ENCODE results near the gene AQP5. TPM values are rescaled to one million over a fixed set of nuclear protein-coding genes. Genes with fewer than 3 reads are reported as not detected.

Gene AQP5
- total RNA-seq, 2 experiments from 2014 or later, result not detected

- ChIA-PET POLR2A (no interaction called here), CTCF (interaction anchor here (0.6 to 2.7 kb wide), 20 partner anchors 9 to 388 kb away, joined by 3 to 35 read pairs (median 3); partner anchors contain the start of gene AQP5)
Measured at GRCh38 chr12:49946086-49946485, 15.6 kb upstream of the AQP5 start.

GRCh38 chr12:49946497-49946896 is 15.2 kb upstream of the AQP5 start:
- ChIA-PET POLR2A (no interaction called here), CTCF (interaction anchor here (0.6 to 2.7 kb wide), 13 partner anchors 9 to 304 kb away, joined by 3 to 35 read pairs (median 7); no protein-coding TSS in a partner anchor)

GRCh38 chr12:49947593-49948226 is 14.0 kb upstream of the AQP5 start:
- POLR2A ChIA-PET, result no interaction called here
- CTCF ChIA-PET, result interaction anchor here (2.7 kb wide), 1 partner anchor 19 kb away, joined by 35 read pairs; no protein-coding TSS in a partner anchor

GRCh38 chr12:49948866-49949845 is 12.5 kb upstream of the AQP5 start:
- ChIA-PET POLR2A (no interaction called here), CTCF (interaction anchor here (0.8 to 1.9 kb wide), 3 partner anchors 14 to 20 kb away, joined by 3 to 11 read pairs (median 3); no protein-coding TSS in a partner anchor)

- POLR2A ChIA-PET, result no interaction called here
Measured at GRCh38 chr12:49949866-49950265, 11.8 kb upstream of the AQP5 start.

DNA sequence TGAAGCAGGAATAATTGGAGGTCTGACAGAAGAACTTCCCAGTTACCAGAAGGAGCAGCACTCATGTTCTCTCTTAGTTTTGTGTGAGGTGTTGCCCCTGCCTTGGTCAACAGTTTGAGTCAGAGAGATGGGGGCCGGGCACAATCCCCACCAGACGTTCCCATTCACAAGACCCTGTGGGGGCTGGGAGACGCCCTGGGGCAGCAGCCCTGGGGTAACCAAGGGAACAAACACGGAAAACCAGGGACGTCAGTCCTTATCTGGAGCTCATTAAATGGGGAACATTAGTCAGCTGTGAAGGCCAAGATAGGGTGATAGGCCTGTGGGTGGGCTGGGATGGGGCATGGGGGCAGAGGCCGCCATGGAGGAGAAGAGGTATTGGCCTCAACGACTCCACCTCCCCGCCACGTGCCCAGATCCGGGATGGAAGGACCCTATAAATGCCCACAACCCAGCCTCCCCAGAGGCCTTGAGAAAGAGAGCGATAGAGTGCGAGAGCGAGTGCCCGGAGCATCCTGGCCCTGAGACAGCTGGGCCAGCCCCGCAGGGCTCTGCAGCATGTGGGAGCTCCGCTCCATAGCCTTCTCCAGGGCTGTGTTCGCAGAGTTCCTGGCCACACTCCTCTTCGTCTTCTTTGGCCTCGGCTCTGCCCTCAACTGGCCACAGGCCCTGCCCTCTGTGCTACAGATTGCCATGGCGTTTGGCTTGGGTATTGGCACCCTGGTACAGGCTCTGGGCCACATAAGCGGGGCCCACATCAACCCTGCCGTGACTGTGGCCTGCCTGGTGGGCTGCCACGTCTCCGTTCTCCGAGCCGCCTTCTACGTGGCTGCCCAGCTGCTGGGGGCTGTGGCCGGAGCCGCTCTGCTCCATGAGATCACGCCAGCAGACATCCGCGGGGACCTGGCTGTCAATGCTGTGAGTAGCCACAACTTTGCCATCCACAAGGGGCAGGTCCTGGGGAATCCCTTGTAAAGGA is 11.1 kb upstream of the AQP5 start, which contains the start of gene AQP2:
Gene AQP2 (plus strand): TSS at position 465 of the 979 bp plus-strand sequence. CDS start 94 bp downstream, at position 559.
- CTCF ChIA-PET, result interaction anchor here (1.2 to 1.9 kb wide), 2 partner anchors 12 to 17 kb away, joined by 3 to 11 read pairs; no protein-coding TSS in a partner anchor
- POLR2A ChIA-PET, result no interaction called here

More at GRCh38 chr12:49949866-49950265, 11.8 kb upstream of the AQP5 start:
- CTCF ChIA-PET, result interaction anchor here (0.8 to 1.9 kb wide), 3 partner anchors 13 to 20 kb away, joined by 3 to 11 read pairs (median 3); no protein-coding TSS in a partner anchor

DNA sequence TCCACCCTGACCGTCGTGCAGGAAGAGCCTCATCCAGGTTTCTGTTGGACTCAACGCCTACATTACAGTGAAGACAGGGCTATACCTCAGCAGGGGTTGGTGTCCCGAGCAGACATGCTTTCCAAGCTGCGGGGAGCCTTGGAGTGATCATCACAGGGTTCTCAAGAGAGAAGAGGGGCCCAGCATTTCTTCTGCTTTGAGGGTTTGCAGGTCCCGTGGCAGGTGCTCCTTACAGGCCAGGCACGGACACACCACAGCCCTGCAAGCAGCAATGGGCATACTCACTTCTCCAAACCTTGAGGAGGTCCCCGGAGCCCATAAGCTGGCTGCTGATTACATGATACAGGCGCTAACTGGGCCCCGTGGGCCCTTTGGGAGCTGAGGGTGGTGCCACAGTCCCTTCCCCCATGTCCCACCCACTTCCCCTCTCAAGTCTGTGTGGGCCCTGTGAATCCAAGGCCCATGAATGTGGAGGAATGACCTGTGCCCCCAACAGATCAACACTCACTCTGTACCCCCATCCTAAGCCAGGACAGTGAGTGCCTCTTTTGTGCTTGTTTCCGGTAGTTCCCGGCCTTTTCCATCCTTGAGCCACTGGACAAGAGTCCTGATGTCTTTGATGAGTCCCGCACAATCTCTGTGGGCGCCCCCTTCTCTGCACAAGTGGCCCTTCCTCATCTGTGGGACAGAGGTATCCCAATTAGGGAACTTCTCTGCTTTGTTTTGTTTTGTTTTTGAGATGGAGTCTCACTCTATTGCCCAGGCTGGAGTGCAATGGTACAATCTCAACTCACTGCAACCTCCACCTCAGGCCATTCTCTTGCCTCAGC is 10.0 kb upstream of the AQP5 start:
- CTCF ChIA-PET, result no interaction called here

DNA sequence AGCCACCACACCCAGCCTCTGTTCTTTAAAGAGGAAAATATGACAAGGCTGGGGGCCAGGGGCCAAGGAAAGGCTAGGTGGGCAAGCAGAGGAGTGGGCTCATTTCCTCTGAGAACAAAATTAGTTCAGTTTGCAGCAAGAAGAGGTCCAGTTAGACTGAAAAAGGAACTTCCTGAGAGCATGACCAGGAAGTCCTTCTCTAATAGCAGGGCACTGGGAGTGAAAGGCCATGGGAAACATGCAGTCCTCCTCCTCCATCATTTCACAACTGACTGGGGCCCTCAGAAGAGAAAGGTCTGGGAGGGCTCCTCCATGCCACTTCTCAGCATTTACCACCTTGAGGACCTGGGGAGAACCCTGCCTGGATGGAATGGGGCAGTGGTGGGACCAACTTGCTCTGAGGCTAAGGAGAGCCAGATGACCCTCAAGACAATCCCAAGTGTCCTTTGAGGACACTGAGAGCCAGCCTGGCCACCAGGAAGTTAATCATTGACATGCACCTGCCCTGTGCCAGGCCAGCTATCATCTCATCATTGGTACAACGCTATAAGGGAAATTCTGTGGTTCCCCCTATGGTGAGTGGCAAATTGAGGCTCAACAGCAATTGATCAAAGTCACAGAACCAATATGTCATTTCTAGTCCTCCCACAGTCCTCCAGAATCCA is 9.1 kb upstream of the AQP5 start:
- ChIA-PET POLR2A (no interaction called here), CTCF (interaction anchor here (0.6 to 4.2 kb wide), 2 partner anchors 14 to 51 kb away, joined by 5 to 22 read pairs; no protein-coding TSS in a partner anchor)

More for the DNA sequence above, 10.0 kb upstream of the AQP5 start:
- POLR2A ChIA-PET, result no interaction called here

DNA sequence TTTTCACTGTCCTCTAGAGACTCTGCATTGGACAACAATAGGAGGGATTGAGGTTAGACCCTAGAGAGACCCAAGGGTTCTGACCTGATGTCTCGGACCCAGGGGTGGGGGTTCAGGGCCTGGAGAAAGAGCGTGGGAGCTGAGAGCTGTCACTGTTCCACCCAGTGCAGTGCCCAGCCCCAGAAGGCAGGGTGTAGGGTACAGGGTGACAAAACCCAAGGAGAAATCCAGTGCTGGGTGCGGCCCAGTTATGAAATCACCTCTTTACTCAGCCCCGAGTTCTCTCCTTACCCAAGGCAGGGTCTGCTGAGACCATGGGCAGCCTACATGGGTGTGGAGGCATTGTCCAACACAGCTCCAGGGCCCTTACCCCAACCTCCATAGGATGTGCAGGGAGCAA is 8.5 kb upstream of the AQP5 start:
- ChIA-PET POLR2A (no interaction called here), CTCF (interaction anchor here (4.2 kb wide), 1 partner anchor 14 kb away, joined by 22 read pairs; no protein-coding TSS in a partner anchor)

DNA sequence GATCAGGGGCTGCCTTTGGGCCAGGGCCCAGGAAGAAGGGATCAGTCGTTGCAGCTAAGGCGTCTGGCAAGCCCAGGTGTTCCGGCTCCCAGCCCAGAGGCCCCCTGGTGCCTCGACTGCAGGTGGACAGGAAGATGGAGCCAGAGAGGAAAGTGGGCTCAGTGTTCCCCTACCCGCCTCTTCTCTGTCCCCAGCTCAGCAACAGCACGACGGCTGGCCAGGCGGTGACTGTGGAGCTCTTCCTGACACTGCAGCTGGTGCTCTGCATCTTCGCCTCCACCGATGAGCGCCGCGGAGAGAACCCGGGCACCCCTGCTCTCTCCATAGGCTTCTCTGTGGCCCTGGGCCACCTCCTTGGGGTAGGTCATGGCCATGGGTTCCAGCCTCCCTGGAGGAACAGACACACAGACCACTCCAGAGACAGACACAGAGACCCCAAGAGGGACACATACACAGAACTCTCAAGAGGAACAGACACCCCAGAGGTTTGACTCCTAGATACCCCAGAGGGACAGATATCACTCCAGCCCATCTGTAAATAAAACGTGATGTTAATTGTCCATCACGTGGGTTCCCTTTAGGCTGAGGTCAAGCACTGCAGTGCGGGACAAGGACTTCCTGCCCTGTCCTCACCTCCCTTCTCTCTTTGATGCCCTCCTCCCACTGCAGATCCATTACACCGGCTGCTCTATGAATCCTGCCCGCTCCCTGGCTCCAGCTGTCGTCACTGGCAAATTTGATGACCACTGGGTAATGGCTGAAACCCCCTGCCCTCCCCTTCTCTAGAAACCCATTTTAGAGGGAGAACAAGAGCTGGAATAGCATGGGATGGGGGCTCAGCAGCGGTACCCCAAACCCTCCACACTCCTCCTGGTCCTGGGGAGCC is 7.5 kb upstream of the AQP5 start:
- CTCF ChIA-PET, result interaction anchor here (1.1 to 4.2 kb wide), 2 partner anchors 13 to 23 kb away, joined by 3 to 22 read pairs; no protein-coding TSS in a partner anchor

GRCh38 chr12:49954863-49955830 is 6.5 kb upstream of the AQP5 start:
- CTCF ChIA-PET, result interaction anchor here (1.0 to 4.2 kb wide), 3 partner anchors 9 to 12 kb away, joined by 4 to 22 read pairs (median 10); no protein-coding TSS in a partner anchor
- POLR2A ChIA-PET, result no interaction called here

More for the DNA sequence above, 7.5 kb upstream of the AQP5 start:
- POLR2A ChIA-PET, result no interaction called here

DNA sequence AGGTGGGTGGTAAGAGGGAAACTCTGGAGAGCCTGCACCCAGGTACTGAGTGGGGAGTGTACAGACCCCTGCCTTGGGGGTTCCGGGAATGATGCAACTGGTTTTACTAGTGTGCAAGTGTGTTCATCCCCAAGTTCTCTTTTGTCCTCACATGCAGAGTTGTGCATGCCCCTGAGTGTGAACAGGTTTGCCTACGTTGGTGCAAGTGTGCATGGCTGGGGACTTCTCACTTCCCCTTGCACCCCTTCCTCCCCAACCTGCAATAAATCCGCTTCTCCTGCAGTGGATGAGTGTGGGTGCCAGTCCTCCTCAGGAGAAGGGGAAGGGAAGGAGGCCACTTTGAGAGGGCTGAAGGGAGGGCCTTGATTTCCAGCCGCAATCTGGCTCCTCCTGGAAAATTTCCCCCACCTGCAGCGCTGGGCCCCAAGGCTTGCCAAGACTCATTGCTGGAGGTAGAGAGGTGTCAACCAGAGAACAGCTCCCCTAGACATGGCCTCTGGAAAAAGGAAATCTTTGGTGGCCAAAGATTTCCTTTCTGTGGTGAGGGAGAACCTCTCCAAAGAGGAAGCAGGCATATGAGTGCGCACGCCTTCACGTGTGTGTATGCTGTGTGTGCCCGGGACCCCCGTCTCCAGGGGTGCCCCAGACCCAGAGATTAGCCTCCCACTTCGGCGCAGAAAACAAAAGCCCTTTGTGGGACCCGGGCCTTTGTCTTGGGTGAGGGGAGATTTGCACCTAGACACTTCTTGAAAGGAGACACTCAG is 5.6 kb upstream of the AQP5 start:
- POLR2A ChIA-PET, result no interaction called here

DNA sequence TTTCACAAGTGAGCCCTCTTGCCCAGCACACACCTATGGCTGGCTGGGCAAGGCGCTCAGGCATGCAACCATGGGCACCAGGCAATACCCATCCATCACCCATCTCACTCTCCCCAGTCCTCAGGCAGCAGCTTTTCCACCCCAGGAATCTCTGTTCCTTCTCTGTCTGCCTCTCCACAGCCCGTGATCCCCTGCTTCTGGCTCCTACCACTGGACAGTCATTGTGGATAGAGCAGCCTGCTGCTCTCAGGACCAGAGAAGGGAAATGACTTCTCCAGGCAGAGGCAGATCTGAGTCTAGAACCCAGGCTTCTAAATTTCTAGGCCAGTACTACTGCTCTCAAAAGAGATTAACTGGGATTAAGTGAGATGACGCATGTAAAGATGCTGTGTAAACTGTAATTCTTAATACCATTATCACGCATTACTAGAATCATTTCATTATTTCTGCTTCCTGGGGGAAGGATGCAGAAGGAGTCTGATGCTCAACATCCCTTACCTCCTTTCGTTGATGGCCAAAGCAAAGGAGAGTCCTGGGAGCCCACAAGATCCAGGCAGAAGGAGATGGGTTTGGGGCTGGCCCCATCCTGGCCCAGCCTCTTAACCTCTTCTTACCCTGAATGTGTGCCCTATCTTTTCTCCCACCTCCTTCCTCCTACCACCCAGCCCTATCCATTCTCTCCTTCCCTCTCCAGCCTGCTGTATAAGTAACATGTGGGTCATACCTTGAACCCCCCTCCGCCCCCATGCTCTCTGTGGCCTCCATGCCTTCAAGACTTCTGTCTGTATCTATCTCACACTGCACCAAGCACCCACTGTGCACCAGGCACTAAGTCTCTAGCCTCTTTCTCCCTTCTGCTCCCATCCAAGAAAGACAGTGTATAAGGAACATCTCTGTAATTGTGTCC is 4.8 kb upstream of the AQP5 start:
- CTCF ChIA-PET, result interaction anchor here (2.7 to 4.2 kb wide), 2 partner anchors 10 kb away, joined by 8 to 22 read pairs; no protein-coding TSS in a partner anchor
- POLR2A ChIA-PET, result no interaction called here

More for the DNA sequence above, 5.6 kb upstream of the AQP5 start:
- CTCF ChIA-PET, result interaction anchor here (1.0 to 4.2 kb wide), 3 partner anchors 9 to 11 kb away, joined by 4 to 22 read pairs (median 10); no protein-coding TSS in a partner anchor

All from activated CD8-positive, alpha-beta memory T cell treated with anti-CD3 and anti-CD28 coated beads for 36 hours (primary cell).